Activated gamma-delta T cell (primary cell): ENCODE measurements around the gene NPAS1.
"Not testable (repeated sequence)": the region's sequence is repeated elsewhere in the genome, so short reads cannot be mapped to it uniquely, and the experiment has no call there.

ENCODE experiments used
- DNase-seq: peaks from one replicate; lab custom pipeline; 2025; lab: John Stamatoyannopoulos, UW

NPAS1 gene

GRCh38 chr19:47078351-47078750 lies 58.7 kb downstream of the NPAS1 start:
- not testable (repeated sequence) for DNase-seq

- no peak for DNase-seq
Measured at GRCh38 chr19:47081095-47081494, 61.5 kb downstream of the NPAS1 start.

- DNase-seq = no peak
Measured at GRCh38 chr19:47082493-47082892, 62.9 kb downstream of the NPAS1 start.

GRCh38 chr19:47084879-47085439 lies 65.3 kb downstream of the NPAS1 start:
- no peak for DNase-seq

- DNase-seq = no peak
Measured at GRCh38 chr19:47086280-47086679, 66.6 kb downstream of the NPAS1 start.

GRCh38 chr19:47089767-47090350 lies 70.2 kb downstream of the NPAS1 start:
- DNase-seq = no peak

- DNase-seq = no peak
Measured at GRCh38 chr19:47093254-47093653, 73.6 kb downstream of the NPAS1 start.

GRCh38 chr19:47093841-47094240 lies 74.2 kb downstream of the NPAS1 start:
- no peak for DNase-seq

GRCh38 chr19:47094557-47095475 lies 75.2 kb downstream of the NPAS1 start:
- DNase-seq = no peak
